Measurements from ENCODE around the gene PPP1R13B.

DNA sequence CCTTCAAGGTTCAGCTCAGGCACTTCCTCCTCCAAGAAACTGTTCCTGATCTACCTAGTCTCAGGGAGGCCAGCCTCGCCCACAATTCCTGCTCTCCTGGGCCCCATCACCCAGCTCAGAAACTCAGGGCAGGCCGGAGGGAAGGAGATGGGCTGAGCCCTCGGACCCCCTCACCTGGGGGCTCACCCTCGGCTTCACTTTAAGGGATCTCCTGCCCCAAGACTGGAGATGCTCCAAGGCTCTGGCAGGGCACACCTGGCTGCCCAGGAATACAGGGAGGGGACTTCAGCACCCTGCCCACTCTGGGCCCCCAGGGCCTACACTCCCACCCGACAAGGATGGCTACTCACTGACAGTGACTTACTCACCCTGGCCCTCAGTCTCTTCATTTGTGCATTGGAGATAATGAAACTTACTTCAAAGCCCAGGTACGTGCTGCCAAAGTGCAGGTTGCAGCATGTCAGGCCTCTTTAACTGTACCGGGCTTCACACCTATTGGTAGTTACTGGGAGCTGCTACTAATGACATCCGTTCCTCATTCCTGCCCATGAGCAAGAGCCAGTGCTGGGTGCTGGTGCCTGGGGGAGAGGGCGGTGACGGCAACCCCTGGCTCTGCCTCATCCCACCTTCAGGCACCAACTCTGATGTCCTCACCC is 21.0 kb upstream of the PPP1R13B start:
- TF ChIP-seq, protein P1, sequence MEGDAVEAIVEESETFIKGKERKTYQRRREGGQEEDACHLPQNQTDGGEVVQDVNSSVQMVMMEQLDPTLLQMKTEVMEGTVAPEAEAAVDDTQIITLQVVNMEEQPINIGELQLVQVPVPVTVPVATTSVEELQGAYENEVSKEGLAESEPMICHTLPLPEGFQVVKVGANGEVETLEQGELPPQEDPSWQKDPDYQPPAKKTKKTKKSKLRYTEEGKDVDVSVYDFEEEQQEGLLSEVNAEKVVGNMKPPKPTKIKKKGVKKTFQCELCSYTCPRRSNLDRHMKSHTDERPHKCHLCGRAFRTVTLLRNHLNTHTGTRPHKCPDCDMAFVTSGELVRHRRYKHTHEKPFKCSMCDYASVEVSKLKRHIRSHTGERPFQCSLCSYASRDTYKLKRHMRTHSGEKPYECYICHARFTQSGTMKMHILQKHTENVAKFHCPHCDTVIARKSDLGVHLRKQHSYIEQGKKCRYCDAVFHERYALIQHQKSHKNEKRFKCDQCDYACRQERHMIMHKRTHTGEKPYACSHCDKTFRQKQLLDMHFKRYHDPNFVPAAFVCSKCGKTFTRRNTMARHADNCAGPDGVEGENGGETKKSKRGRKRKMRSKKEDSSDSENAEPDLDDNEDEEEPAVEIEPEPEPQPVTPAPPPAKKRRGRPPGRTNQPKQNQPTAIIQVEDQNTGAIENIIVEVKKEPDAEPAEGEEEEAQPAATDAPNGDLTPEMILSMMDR (IDR thresholded peaks at IDR 0.05) = no peak
- TF ChIP-seq POLR2A (IDR thresholded peaks at IDR 0.05) = no peak
